NCI-H2171 (cell line): ENCODE data around the gene ATP2C2.
"Not testable (repeated sequence)": the region's sequence is repeated elsewhere in the genome, so short reads cannot be mapped to it uniquely, and the experiment has no call there.

Experiments
- DNase-seq: peaks from one replicate; lab custom pipeline; 2025; lab: John Stamatoyannopoulos, UW

The ATP2C2 gene

DNA sequence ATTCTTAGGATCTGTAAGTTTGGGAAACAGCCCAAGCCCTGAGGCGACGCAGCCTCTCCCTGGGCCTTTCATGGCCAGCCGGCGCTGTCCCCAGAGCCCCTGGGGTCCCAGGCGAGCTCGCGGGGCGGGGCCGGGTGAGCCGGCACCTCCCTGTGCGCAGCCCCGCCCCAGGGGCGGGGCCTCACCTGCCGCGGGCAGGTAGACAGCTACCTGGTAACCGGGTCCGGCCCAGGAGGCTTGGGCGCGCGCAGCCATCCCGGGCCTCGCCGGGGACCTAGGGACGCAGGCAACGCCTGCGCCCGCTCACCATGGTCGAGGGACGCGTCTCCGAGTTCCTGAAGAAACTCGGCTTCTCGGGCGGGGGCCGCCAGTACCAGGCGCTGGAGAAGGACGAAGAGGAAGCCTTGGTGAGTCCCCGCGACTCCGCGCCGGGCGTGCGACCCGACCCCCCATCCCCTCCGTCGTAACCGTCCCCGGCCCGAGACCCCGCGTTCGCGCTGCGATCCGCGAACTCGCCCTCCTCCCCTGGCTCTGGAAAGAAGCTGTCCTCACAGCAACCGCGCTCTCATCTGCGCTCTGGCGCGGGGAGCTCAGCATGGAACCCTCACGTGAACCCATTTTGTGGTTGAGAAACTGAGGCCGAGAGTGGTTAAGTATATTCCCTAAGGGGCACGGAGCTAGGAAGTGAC, at the start of gene ATP2C2:
Gene ATP2C2 (plus strand): TSS at position 231 of the 689 bp plus-strand sequence. CDS start 78 bp downstream, at position 309.
- DNase-seq: no peak

DNA sequence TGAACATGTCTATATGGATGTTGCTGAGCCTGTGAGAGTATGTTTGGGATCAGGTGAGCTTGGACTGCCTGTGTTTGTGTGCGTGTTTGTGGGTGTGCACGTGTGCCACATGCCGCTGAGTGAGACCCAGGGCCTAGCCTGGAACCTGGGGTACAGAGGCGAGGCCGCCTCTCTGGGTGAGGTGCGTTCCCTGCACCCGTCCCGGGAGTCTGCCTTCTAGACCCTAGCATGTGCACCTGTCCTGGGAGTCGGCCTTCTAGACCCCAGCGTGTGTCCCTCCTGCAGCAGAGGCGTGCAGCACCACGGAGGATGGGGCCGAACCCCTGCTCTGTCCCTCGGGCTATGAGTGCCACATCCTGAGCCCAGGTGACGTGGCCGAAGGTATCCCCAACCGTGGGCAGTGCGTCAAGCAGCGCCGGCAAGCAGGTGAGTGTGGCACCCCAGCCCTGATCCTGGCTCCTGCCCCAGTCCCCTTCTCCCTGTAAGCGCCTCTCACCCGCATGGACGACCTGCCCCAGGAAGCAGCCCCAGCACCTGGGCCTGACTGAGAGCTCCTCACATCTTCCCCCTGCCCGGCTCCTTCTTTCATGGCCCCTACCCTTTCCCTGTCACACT, 49.1 kb upstream of the ATP2C2 start:
- DNase-seq: no peak

- DNase-seq: no peak
Observed at GRCh38 chr16:84320511-84320910, 47.8 kb upstream of the ATP2C2 start.

GRCh38 chr16:84321932-84322331, 46.4 kb upstream of the ATP2C2 start:
- no peak for DNase-seq

DNA sequence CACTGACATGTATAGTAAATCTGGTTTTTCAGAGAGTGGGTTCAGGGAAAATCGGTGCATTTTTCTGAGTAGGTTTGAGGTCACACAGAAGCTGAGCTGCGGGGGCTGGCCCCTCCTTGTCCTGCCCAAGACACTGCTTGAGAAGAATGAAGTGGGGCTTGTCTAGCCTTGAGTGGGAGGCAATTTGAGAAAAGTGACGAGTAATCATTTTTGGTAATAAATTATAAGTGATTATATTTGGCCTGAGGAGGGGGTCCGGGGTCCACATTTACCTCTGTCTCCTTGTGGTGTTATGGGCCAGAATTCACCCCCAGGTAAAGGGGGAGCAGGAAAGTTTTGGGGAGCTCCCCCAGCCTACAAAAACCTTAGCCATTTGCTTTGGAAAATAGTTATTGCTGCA, 45.6 kb upstream of the ATP2C2 start:
- no peak for DNase-seq

- no peak for DNase-seq
Observed at GRCh38 chr16:84323606-84324005, 44.7 kb upstream of the ATP2C2 start.

GRCh38 chr16:84324434-84325262, 43.7 kb upstream of the ATP2C2 start:
- no peak for DNase-seq

DNA sequence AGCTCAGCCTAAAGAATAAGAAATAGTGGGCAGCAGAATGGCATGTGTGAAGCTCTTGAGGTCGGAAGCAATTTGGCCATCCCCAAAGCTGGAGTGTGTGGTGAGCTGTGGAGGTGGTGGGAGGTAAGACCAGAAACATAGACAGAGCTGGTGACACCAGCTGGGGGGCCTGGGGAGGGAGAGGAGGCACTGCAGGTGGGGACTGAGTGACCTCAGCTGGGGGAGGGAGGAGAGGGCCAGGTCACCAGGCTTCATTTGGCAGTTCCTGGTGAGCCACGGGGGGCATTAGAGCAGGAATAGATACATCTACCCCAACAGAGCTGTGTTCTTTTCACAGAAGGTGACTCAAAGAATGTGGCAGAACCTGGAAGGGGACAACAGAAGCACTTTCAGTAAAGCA, 41.8 kb upstream of the ATP2C2 start:
- no peak for DNase-seq

DNA sequence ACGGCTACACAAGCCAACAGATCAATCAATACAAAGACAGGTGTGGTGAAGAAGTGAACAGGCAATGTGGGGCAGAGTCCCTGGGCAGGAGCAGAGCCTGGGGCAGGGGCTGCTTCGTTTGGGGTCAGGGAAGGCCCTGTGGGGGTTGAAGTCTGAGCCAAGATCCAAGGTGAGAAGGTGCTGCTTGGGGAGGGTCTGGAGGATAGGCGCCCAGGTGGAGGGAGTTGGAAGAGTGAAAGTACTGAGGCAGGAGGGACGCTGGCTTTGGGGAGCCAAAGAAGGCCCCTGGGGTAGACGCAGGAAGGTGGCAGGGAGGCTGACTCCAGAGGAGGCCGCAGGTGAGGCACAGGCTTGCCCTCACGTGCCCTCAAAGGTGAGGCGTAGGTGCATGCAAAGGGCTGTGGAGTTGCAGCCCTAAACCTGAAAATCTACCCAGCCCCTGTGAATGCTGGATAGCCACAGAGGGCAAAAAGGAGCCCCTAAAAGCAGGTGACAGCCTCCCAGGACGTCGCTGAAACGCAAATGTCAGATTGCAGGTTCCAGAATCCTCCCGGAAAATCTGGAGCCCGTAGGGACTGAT, 40.3 kb upstream of the ATP2C2 start:
- DNase-seq: no peak

GRCh38 chr16:84329016-84329415, 39.3 kb upstream of the ATP2C2 start:
- no peak for DNase-seq

DNA sequence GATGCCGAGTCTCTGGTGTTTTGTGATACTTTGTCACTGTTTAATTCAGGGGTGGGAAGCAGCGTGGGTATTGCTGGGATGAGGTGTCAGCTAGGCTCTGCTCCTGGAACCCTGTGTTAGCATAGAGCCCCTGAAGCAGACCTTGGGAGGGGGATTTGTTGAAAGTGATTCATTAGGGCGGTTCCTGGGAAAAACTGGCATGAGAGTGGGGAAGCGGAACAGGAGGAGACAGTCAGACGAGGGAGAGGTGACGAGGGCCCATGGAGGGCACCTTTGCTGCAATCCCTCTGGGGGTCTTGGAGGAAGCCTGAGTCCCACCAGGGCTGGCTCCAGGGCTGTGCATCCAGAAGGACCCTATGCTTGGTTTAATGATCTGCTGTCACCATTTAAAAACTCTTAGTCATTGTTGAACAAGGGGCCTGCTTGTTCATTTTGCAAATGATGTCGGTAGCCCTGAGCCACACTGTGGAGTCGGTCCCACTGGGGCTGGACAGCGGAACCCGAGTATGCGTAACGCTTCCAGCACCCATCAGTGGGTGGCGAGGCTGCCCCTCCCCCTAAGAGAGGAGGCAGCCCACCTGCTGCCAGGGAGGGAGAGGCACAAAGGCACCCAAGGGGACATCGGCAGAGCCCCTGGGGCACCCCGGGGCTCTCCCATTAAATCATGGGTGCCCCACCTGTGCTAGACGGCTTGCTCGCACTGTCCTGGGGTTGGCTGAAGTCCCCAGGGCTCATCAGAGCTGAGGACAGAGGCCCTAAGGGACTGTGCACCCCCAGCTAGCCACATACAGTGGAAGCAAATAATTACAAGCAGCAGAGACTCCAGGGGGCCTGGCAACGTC, 38.3 kb upstream of the ATP2C2 start:
- DNase-seq: no peak

DNA sequence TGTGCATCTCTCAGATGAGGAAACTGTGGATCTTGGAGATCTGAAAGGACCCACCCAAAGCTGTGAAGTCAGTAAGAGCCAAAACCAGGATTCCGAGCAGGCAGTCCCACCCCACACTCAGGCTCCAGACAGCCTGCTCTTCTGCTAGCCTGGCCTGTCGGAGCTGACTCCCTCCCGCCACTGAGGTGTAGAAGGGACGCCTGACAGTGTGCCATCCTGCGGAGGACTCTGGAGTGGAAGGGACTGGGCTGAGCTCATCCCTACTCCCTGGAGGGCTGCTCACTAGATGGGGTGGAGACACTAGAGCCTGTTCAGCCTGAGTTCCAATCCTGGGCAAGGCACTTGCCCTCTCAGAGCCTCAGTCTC, 37.7 kb upstream of the ATP2C2 start:
- DNase-seq: no peak

DNA sequence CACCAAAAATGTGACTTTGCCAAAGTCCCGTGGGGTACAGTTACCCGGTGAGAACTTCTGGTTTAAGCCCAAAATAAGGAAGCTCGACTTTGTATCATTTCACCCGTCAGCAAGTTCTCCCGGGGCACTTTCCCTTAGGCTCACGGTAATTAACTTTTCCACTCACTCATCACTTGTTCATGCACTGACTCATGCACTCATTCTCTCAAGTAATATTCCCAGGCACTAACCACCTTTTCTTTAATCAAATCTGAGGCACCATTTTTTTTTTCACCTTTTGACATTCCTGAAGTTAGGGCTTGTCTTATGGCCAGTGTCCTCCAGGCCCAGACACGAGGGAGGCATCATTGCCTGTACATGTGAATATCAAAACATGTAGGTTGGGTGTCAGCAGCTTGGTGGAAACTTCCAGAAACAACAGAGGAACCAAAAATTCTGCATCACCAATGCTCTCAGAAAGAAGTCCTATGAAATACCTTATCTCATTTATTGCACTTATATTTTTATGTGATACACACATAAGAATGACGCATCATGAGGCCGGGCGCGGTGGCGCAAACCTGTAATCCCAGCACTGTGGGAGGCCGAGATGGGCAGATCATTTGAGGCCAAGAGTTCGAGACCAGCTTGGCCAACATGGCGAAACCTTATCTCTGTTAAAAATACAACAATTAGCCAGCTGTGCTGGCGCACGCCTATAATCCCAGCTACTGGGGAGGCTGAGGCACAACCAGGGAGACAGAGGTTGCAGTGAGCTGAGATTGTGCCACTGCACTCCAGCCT, 36.1 kb upstream of the ATP2C2 start:
- no peak for DNase-seq

DNA sequence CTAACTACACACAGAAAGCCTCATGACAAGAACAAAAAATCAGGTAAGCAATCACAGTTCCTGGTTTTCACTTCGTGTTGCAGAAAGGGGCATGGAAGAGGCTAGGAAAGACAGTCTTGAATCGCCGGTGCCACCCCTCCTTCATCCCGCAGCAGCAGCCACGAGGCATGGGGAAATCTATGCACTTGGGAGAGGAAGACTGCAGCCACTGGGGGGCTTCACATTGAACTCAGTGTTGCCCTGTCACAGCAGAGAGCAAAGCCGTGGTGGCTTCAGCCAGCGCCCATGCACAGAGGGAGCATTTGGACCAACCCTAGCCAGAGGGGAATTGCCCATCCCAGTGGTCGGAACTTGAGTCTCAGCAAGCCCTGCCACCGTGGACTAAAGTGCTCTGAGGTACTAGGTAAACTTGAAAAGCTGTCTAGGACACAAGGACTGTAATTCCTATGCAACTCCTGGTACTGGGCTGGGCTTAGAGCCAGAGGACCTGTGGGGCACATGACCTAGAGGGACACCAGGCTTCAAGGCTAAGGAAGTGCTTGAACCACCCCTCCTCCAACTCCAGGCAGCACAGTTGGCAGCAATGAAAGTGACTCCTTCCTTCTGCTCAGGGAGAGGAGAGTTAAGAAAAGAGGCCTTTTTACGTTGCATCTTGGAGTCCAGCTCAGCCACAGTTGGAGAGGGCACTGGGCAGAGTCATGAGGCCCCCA, 35.2 kb upstream of the ATP2C2 start:
- no peak for DNase-seq

- DNase-seq: no peak
Observed at GRCh38 chr16:84334058-84334457, 34.3 kb upstream of the ATP2C2 start.

- no peak for DNase-seq
Observed at GRCh38 chr16:84334482-84334881, 33.9 kb upstream of the ATP2C2 start.

GRCh38 chr16:84337236-84337635, 31.1 kb upstream of the ATP2C2 start:
- not testable (repeated sequence) for DNase-seq

DNA sequence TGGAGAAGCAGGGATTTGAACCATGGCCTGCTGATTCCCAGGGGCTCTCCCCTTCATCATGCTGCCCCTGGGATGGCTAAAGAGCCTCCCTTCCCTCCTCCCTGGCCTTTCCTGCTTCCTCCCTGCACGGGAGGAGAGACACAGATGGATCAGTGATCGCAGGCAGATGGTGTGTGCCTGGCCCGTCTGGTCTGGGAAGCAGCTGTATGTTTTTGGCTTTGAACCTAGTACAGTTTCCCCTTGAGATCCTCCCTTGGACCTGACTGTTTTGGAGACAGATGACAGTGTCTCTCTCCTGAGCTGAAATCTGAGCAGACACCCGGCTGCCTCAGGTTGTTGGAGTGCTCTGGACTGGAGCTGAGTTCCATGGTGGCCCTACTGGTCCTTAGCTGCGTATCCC, 29.0 kb upstream of the ATP2C2 start:
- peak; percentile 92 for DNase-seq

DNA sequence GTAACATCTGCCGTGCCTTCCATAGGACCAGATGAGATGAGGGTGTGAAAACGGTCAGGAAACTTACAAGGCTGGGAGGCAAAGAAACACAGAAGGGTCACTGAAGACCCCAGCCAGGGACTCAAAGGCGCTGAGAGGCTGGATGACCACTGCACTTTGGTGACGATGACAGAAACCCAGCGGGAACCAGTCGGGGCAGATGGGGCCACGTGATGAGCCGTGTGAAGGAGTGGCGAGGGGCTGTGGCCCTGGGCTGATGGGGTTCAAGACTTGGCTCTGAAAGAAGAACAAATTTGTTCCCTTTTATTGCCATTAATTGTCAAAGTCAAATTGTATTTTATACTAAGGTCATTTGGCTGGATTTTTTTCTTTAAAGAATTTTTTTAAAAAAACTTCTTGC, 28.6 kb upstream of the ATP2C2 start:
- no peak for DNase-seq

DNA sequence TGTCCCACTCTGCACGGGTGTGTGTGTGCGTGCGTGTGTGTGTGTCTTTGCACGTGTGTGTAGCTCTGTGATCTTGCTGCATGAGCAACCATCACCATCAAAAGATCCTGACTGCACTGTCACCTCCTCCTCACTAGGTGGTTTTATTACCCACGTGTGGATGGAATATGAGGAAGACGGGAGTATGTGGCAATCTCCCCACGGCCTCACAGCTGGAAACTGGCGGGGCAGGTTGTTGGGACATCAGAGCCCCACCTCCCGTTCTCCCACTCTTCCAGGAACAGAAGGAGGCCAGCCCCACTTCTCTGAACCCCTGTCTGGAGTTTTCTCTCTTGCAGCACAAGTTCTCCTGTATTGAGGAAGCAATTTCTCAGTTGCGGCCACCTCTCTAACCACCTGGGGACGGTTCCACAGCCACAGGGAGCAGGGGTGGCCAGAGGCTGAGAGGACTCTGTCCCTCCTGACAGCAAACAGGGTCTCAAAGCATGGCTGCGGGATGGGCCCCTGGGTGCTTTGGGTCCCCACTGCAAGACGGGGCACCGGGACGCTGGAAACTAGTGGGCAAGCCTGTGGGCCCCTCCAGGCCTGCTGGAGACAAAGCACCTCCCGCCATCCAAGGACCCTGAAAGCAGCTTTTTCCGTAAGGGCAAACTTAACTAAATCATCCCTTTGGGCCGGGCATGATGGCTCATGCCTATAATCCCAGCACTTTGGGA, 27.9 kb upstream of the ATP2C2 start:
- no peak for DNase-seq
